HG03460 (cell line): Measurements from ENCODE around the gene ZDHHC12.
"Not testable (repeated sequence)": the region's sequence is repeated elsewhere in the genome, so short reads cannot be mapped to it uniquely, and the experiment has no call there.

Experiments used
- ATAC-seq: cut with Tn5 transposase; IDR thresholded peaks from one replicate; pipeline ENCODE4 v1.9.1; 2021; ENCODE audit not compliant: unreplicated experiment

ZDHHC12 gene

GRCh38 chr9:128712451-128713410 lies 11.2 kb downstream of the ZDHHC12 start:
- ATAC-seq = no peak

GRCh38 chr9:128707446-128707845 lies 16.5 kb downstream of the ZDHHC12 start:
- no peak for ATAC-seq

- ATAC-seq = no peak
These were observed 17.1 kb downstream of the ZDHHC12 start for GRCh38 chr9:128706671-128707381.

DNA sequence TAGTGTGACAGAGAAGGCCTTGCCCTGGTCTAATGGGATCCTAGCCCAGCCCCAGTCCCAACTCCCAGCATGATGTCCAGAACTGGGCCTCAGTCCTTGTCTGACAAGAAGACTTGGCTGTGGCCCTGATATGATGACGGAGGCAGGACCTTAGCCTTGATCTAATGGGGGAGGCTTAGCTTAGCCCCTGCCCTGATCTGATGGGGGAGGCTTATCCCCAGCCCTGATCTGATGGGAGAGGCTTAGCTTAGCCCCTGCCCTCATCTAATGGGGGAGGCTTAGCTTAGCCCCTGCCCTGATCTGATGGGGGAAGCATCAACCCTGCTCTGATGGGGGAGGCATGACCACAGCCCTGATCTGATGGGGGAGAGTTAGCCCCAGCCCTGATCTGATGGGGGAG lies 17.9 kb downstream of the ZDHHC12 start:
- ATAC-seq = no peak

DNA sequence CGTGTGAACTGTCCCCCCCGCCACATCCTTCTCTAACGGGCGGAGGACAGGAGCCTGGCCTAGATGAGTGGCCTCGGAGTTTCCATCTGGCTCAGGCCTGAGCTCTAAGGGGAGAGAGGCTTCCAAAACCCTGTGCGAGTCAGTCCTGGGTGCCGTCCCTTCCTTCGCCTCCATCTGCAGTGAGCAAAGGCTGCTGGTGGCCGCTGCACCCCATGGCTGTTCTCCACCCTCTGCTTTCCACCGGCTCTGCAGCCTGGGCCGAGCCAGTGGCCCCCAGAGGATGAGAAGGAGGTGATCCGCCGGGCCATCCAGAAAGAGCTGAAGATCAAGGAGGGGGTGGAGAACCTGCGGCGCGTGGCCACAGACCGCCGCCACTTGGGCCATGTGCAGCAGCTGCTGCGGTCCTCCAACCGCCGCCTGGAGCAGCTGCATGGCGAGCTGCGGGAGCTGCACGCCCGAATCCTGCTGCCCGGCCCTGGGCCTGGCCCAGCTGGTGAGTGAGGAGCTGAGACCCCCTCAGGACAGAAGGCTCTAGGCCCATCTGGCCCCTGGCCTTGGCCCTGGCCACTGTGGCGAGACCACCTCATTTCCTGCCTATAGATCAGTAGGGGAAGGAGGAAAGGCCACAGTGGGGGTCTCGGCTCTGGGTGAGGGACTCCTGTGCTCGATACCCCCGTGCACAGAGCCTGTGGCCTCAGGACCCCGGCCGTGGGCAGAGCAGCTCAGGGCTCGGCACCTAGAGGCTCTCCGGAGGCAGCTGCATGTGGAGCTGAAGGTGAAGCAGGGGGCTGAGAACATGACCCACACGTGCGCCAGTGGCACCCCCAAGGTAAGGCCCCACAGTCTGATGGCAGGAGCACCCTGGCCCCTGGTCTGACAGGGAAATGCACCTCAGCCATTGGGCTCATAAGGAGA lies 18.6 kb downstream of the ZDHHC12 start:
- ATAC-seq = no peak

DNA sequence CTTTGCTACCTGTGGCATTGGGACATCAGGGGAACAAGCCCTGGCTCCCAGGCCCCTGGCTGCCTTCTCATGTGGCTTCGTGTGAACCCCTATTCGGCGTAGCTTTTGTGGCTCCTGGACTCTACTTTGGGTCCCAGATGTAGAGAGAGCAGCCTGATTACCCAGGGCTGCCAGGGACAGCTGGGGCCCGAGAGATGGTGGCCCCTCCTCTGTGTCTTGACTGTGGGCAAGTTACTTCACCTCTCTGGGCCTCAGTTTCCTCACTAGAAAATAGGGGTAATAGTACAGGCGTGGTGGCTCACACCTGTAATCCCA lies 19.6 kb downstream of the ZDHHC12 start:
- no peak for ATAC-seq

DNA sequence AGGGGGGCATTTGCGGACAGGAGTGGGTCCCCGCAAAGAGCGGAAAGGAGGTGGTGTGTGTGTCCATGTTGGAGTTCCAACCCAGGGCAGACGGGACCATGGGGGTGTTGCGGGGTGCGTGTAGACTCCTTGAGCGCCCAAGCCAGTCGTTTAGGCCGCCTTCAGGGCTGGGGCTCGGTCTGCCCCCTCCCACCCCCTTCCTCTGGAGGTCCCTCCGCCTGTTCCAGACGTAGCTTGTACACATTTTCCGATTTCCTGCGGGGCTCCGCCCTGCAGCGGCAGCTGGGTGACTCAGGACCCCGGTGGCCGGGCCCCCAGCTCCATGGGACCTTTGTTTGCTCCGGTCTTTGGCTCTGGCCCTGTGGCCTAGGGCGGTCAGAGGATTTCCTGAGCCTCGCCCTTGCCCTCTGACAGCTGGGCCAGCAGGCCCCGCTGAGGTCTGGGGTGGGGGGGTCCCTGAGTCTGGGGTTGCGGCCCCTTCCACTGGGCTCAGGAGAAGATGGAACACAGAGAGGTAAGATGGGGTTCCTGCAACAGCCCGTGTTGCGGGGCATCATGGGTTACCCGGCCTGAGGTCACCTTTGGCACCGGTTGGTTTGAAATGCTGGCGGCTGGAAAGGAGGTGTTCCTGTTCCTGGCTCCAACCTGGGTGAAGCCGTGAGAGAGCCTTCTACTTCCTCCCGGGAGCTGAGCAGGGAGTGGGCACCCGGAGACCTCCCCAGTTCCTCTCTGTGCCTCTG lies 20.1 kb downstream of the ZDHHC12 start:
- ATAC-seq = no peak

- ATAC-seq = no peak
These were observed 20.8 kb downstream of the ZDHHC12 start for GRCh38 chr9:128702949-128703615.

- ATAC-seq = peak; percentile 68
These were observed 21.4 kb downstream of the ZDHHC12 start, which contains the start of gene PKN3 for GRCh38 chr9:128702445-128702948. Gene PKN3 (plus strand): TSS chr9:128702503. CDS start chr9:128702916, 413 bp downstream.

- ATAC-seq = no peak
These were observed 22.6 kb downstream of the ZDHHC12 start for GRCh38 chr9:128701227-128701854.

GRCh38 chr9:128699096-128699795 lies 24.7 kb downstream of the ZDHHC12 start:
- ATAC-seq = not testable (repeated sequence)

DNA sequence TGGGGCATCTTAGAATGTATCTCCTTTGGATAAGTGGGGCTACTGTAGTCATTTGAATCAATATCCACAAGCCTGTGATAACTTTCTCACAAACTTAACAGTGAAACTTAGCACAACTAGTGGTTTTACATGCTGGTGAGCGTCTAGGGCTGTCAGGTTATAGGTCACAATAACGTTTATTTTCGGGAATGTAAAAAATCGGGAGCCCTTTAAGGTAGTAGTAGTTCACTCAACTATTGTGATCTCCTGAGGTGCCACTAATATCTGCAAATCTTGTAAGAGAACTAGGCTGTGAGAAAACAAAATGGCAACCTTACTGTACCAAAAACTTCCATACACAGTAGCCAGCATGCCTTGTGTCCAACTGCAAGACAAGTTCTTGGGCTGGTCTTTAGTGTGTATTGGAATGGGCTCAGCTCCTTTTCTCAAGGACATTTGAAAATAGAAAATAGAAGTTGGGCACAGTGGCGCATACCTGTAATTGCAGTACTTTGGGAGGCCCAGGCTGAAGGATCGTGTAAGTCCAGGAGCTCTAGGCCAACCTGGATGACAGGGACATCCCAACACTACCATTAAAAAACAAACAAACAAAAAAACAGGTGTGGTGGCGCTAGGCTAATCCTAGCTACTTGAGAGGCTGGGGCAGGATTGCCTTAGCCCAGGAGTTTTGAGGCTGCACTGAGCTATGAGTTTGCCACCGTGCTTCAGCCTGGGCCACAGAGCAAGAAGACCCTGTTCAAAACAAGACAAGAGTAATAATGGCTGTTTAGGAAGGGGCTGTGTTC lies 26.8 kb downstream of the ZDHHC12 start:
- no peak for ATAC-seq

DNA sequence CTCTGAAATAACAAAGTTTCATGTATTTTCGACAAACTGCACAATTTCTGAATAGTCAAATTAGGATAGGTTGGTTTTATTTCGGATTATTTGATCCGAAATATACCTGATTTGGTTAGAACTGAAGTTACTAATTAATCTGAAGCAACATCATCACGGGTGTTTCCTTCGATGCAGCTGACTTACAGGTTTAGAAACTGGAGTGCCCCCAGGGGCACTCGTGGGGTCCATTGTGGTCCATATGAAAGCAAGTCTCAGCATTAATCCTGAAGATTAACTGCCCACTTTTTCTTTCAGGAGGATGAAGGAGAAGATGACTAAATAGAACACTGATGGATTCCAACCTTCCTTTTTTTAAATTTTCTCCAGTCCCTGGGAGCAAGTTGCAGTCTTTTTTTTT lies 29.6 kb downstream of the ZDHHC12 start:
- ATAC-seq = no peak

GRCh38 chr9:128693738-128694137 lies 30.2 kb downstream of the ZDHHC12 start:
- not testable (repeated sequence) for ATAC-seq

DNA sequence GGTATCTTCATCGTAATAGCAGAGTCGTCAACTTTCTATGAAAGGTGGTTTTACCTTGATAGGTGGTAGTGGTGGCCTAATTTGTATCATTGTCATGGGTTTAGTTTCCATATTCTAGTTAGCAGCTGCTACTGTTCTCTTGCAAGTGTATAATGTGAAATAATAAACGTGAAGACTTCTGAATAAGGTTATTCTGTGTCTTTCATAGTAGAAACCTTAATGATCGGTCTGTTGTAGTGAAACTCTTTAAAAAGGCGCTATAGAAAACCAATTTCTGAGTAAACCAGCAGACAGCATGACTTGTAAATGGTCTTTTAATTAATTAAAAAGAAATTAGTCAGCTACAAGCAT lies 33.3 kb downstream of the ZDHHC12 start:
- ATAC-seq = no peak

GRCh38 chr9:128689820-128690683 lies 33.9 kb downstream of the ZDHHC12 start:
- no peak for ATAC-seq

- ATAC-seq = no peak
These were observed 34.6 kb downstream of the ZDHHC12 start for GRCh38 chr9:128689293-128689774.
